ENCODE results near the gene ZNF133. TPM values are rescaled to one million over a fixed set of nuclear protein-coding genes. Genes with fewer than 3 reads are reported as not detected.

The ZNF133 gene
- total RNA-seq, 4 donors from 2014 or later: 12.7 to 24.3 (median 17.5) TPM

DNA sequence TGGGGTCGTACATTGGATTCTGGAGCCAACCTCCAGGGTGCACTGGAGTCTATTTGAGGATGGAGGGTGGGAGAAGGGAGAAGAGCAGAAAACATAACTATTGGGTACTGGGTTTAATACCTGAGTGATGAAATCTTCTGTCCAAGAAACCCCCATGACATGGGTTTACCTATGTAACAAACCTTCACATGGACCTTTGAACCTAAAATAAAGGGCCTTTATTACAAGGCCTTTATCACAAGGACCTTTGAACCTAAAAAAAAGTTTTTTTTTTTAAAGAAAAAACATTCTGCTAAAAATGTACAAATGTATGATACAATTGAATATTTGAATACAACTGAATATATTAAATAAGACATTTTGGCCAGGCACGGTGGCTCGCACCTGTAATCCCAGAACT lies 38.1 kb upstream of the ZNF133 start:
- WGBS, 2 donors (ENCODE audit: low coverage in 1 of 2): 91 to 93% methylated on average over 3 of the region's 3 CpGs
- no peak overlapping the region for H3K27ac ChIP-seq
- in situ Hi-C loops (cut with MboI; ENCODE audit: low pct_ligation_motif_present in 1 of 4, low pct_unique_long_range_greater_than_20kb in 1 of 4, low sequenced_read_pairs in 3 of 4) (no loop called here), intact Hi-C loops (cut with DNase I; ENCODE audit: low total_unique reads) (no loop called here)
- H3K27me3 ChIP-seq: peaks cover 5% of the 10 kb centered on the region
- no peak for DNase-seq
- TF ChIP-seq EP300 (IDR thresholded peaks at IDR 0.05; ENCODE audit: low read depth) (no peak), POLR2A (IDR thresholded peaks at IDR 0.05) (no peak), POLR2AphosphoS5 (IDR thresholded peaks at IDR 0.05) (no peak)
- TF ChIP-seq, protein P1, sequence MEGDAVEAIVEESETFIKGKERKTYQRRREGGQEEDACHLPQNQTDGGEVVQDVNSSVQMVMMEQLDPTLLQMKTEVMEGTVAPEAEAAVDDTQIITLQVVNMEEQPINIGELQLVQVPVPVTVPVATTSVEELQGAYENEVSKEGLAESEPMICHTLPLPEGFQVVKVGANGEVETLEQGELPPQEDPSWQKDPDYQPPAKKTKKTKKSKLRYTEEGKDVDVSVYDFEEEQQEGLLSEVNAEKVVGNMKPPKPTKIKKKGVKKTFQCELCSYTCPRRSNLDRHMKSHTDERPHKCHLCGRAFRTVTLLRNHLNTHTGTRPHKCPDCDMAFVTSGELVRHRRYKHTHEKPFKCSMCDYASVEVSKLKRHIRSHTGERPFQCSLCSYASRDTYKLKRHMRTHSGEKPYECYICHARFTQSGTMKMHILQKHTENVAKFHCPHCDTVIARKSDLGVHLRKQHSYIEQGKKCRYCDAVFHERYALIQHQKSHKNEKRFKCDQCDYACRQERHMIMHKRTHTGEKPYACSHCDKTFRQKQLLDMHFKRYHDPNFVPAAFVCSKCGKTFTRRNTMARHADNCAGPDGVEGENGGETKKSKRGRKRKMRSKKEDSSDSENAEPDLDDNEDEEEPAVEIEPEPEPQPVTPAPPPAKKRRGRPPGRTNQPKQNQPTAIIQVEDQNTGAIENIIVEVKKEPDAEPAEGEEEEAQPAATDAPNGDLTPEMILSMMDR (IDR thresholded peaks at IDR 0.05): no peak
- no peaks in the 10 kb centered on the region for H3K36me3 ChIP-seq
- no peak overlapping the region for H3K4me3 ChIP-seq
- H3K4me1 ChIP-seq: no peaks in the 10 kb centered on the region
- no peaks in the 10 kb centered on the region for H3K9me3 ChIP-seq

DNA sequence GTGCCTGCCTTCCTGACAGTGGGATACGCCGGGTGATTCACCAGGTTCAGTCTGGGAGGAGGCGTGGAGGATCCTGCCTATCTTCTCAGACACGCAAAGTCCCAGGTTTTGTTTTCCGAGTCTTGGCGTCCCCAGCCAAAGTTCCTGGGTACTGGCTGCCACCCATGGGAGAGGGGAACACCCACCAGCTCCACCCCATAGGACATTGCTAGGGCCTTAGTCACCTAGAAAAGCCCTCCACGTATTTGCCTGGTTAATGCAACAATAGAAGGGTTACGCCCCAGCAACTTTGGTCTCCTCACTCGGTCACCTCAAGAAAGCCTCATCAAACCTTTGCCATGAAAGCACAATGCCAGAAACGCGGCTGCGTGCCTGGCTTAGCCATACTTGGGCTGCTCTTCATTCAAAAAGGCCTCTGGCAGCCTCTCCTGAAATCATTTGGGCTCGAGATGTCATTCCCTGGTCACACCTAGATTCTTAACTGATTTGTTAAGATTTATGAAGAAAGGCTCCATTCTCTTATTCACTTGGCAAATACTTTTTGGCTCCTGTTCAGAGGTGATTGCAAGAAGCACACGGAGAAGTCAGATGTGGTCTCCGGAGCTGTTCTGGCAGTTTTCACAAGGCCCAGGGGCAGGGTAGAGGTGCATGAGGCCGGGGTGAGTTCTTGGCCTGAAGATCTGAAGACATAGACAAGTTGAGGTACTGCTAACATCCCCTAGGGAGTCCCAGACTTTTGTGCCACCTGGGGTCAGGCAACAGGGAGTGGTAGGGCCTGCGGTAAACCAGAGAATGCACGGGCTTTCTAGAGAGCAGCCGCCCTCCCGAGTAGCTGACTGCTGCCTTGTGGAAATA lies 35.5 kb upstream of the ZNF133 start:
- H3K9me3 ChIP-seq: no peaks in the 10 kb centered on the region
- no peaks in the 10 kb centered on the region for H3K36me3 ChIP-seq
- TF ChIP-seq EP300 (IDR thresholded peaks at IDR 0.05; ENCODE audit: low read depth) (no peak), POLR2AphosphoS5 (IDR thresholded peaks at IDR 0.05) (no peak), POLR2A (IDR thresholded peaks at IDR 0.05) (no peak)
- TF ChIP-seq, protein P1 (IDR thresholded peaks at IDR 0.05): no peak
- H3K27ac ChIP-seq: no peak overlapping the region
- H3K4me3 ChIP-seq: no peak overlapping the region
- H3K4me1 ChIP-seq: no peaks in the 10 kb centered on the region
- no peaks in the 10 kb centered on the region for H3K27me3 ChIP-seq
- intact Hi-C loops (cut with DNase I; ENCODE audit: low total_unique reads) (no loop called here), in situ Hi-C loops (cut with MboI; ENCODE audit: low pct_ligation_motif_present in 1 of 4, low pct_unique_long_range_greater_than_20kb in 1 of 4, low sequenced_read_pairs in 3 of 4) (no loop called here)
- DNase-seq: no peak
- 50 to 78% methylated on average over 1 to 20 of the region's 20 CpGs for WGBS, 2 donors (ENCODE audit: low coverage in 1 of 2)

DNA sequence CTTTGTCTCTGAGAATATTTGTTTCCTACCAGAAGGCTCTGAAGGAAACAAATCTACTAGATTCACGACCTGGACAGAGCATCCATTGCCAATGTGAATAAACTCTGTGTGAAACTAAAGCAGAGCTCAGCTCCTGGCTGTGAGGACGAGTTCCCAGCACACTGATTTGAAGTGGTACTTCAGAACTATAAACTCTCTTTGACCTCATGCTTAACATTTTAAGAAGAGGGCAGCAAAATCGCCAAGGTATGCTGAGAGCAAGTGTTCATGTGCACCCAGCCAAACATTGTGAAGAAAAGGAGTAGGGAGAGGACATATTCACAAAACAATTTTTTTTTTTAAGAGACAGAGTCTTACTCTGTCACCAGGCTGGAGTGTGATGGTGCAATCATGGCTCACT lies 33.7 kb upstream of the ZNF133 start:
- H3K27me3 ChIP-seq: no peaks in the 10 kb centered on the region
- H3K9me3 ChIP-seq: no peaks in the 10 kb centered on the region
- no peak for TF ChIP-seq POLR2A (IDR thresholded peaks at IDR 0.05)
- no peak for TF ChIP-seq POLR2AphosphoS5 (IDR thresholded peaks at IDR 0.05)
- TF ChIP-seq EP300 (IDR thresholded peaks at IDR 0.05; ENCODE audit: low read depth): no peak
- TF ChIP-seq, protein P1 (IDR thresholded peaks at IDR 0.05): no peak
- intact Hi-C loops (cut with DNase I; ENCODE audit: low total_unique reads): no loop called here
- DNase-seq: no peak
- in situ Hi-C loops (cut with MboI; ENCODE audit: low pct_ligation_motif_present in 1 of 4, low pct_unique_long_range_greater_than_20kb in 1 of 4, low sequenced_read_pairs in 3 of 4): no loop called here
- H3K27ac ChIP-seq: no peak overlapping the region
- WGBS, 2 donors (ENCODE audit: low coverage in 1 of 2): 55 to 63% methylated on average over 1 to 3 of the region's 3 CpGs
- no peak overlapping the region for H3K4me3 ChIP-seq
- H3K4me1 ChIP-seq: no peaks in the 10 kb centered on the region
- H3K36me3 ChIP-seq: no peaks in the 10 kb centered on the region

DNA sequence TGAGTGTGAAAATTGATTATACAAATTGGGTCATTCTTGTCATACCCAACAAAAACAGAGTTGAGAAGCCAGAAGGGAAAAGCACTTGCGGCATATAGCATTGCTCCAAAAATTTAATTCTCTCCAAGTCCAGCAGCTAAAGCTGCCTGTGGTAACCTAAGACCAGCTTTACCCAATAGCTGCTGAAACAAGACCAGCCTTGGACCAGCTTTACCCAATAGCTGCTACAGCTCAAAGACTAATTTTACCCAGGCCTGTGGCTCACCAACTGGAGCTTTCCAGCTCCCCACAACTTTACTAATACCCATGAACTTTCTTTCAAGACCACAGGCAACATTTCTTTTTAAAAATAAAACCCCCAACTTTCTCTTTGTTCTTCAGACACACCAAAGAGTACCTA lies 32.8 kb upstream of the ZNF133 start:
- H3K9me3 ChIP-seq: no peaks in the 10 kb centered on the region
- no peaks in the 10 kb centered on the region for H3K27me3 ChIP-seq
- in situ Hi-C loops (cut with MboI; ENCODE audit: low pct_ligation_motif_present in 1 of 4, low pct_unique_long_range_greater_than_20kb in 1 of 4, low sequenced_read_pairs in 3 of 4): no loop called here
- DNase-seq: no peak
- H3K4me1 ChIP-seq: no peaks in the 10 kb centered on the region
- WGBS, 2 donors (ENCODE audit: low coverage in 1 of 2): 100% methylated on average over 1 of the region's 1 CpG
- intact Hi-C loops (cut with DNase I; ENCODE audit: low total_unique reads): no loop called here
- no peaks in the 10 kb centered on the region for H3K36me3 ChIP-seq
- H3K4me3 ChIP-seq: no peak overlapping the region
- H3K27ac ChIP-seq: no peak overlapping the region
- no peak for TF ChIP-seq POLR2A (IDR thresholded peaks at IDR 0.05)
- no peak for TF ChIP-seq POLR2AphosphoS5 (IDR thresholded peaks at IDR 0.05)
- TF ChIP-seq, protein P1 (IDR thresholded peaks at IDR 0.05): no peak
- TF ChIP-seq EP300 (IDR thresholded peaks at IDR 0.05; ENCODE audit: low read depth): no peak

Measured in transverse colon (tissue), 4 donors.